K562 (cell line): ENCODE results near the gene HERC5.

Source experiments
- CTCF ChIP-seq, 3 experiments: IDR thresholded peaks in 2 of 3; conservative IDR thresholded peaks in 1 of 3; 2 replicates each; pipeline ENCODE4 v1.5.1; 2011 to 2012; ENCODE audit warnings: low read length in 3 of 3, mild to moderate bottlenecking in 3 of 3, control low read depth in 2 of 3, improper control_type of control experiment in 1 of 3, inconsistent platforms in 1 of 3, low read depth in 1 of 3, mixed read lengths in 1 of 3, moderate library complexity in 1 of 3; ENCODE audit not compliant: insufficient read depth in 2 of 3
- TBL1XR1 ChIP-seq, 2 experiments: IDR thresholded peaks; 2 replicates each; pipeline ENCODE4 v1.6.1; 2012; ENCODE audit warnings: improper control_type of control experiment in 2 of 2, low read length in 2 of 2, mild to moderate bottlenecking in 1 of 2

DNA sequence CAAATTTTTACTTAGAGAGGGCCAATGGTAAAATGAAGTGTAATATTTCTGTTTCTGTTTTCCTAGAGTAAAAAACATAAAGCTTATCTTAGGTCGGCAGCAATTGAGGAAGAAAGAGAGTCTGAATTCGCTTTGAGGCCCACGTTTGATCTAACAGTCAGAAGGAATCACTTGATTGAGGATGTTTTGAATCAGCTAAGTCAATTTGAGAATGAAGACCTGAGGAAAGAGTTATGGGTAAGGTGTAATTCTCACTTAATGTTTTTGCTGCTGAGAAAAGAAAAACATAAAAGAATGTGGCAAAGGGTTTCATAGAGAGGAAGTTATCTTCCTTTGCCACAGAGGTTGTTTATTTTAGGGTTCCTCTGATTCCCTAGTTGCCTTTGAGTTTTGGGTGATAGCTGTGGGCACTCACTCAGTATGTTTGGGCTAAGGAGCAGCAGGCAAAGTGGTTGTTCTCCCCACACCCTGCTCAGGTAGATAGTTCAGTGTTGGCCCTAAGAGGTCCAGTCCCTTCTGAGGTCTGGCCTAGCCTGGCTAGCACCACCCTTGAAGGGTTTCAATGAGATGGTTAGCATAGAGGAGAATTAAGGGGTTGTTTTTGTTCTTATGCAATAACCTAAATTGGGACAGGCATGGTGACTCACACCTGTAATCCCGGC is 32.3 kb downstream of the HERC5 start:
- TF ChIP-seq CTCF (IDR thresholded peaks at IDR 0.05 in 2 of 3, conservative IDR thresholded peaks at IDR 0.05 in 1 of 3; ENCODE audit: insufficient read depth in 2 of 3, low read depth in 1 of 3, low read length in 3 of 3): no peak
- TF ChIP-seq TBL1XR1 (IDR thresholded peaks at IDR 0.05; ENCODE audit: low read length in 2 of 2): no peak
